ENCODE measurements around the gene ATOH8. TPM values are rescaled to one million over a fixed set of nuclear protein-coding genes. Genes with fewer than 3 reads are reported as not detected.

Gene ATOH8
- total RNA-seq, 1 experiment from 2014 or later, result 0.81 TPM

- DNase-seq (ENCODE audit: low spot score) (no peak), ATAC-seq (no peak)
- Mint-ChIP-seq H3K9me3 (no peaks in the 10 kb centered on the region), H3K36me3 (no peaks in the 10 kb centered on the region), H3K27ac (no peak overlapping the region), H3K4me1 (no peaks in the 10 kb centered on the region), H3K4me3 (no peak overlapping the region), H3K27me3 (ENCODE audit: low read depth) (peaks cover 1% of the 10 kb centered on the region)
- ChIA-PET POLR2A (interaction anchor here (0.6 kb wide), 1 partner anchor 42 kb away, joined by 3 read pairs; no protein-coding TSS in a partner anchor), CTCF (interaction anchor here (0.6 to 2.9 kb wide), 7 partner anchors 11 to 115 kb away, joined by 3 to 16 read pairs (median 3); partner anchors contain the start of gene ATOH8)
- TF ChIP-seq FOXP1 (CRISPR knock-in tag; IDR thresholded peaks at IDR 0.05; ENCODE audit: borderline replicate concordance) (no peak), ZNF425 (CRISPR knock-in tag; conservative IDR thresholded peaks at IDR 0.05) (no peak), CTCF (IDR thresholded peaks at IDR 0.05) (no peak), HMGXB4 (CRISPR knock-in tag; IDR thresholded peaks at IDR 0.05) (no peak), ZNF263 (CRISPR knock-in tag; IDR thresholded peaks at IDR 0.05; ENCODE audit: low read depth) (no peak), CREM (CRISPR knock-in tag; IDR thresholded peaks at IDR 0.05) (no peak)
These were observed 40.8 kb upstream of the ATOH8 start for GRCh38 chr2:85712849-85713612.

- CTCF ChIA-PET, result interaction anchor here (1.4 to 2.9 kb wide), 3 partner anchors 16 to 114 kb away, joined by 3 to 16 read pairs (median 4); no protein-coding TSS in a partner anchor
- POLR2A ChIA-PET, result interaction anchor here (0.6 kb wide), 1 partner anchor 43 kb away, joined by 3 read pairs; no protein-coding TSS in a partner anchor
- TF ChIP-seq HMGXB4 (CRISPR knock-in tag; IDR thresholded peaks at IDR 0.05), result no peak
- TF ChIP-seq ZNF281 (CRISPR knock-in tag; IDR thresholded peaks at IDR 0.05), result no peak
- TF ChIP-seq EMX1 (CRISPR knock-in tag; IDR thresholded peaks at IDR 0.05), result no peak
- TF ChIP-seq ZNF317 (CRISPR knock-in tag; IDR thresholded peaks at IDR 0.05; ENCODE audit: borderline replicate concordance, low read depth), result no peak
- no peak for TF ChIP-seq E2F5 (CRISPR knock-in tag; IDR thresholded peaks at IDR 0.05)
- no peak for TF ChIP-seq USF1 (CRISPR knock-in tag; IDR thresholded peaks at IDR 0.05)
- TF ChIP-seq ZNF425 (CRISPR knock-in tag; conservative IDR thresholded peaks at IDR 0.05), result no peak
- no peak for TF ChIP-seq ATF1 (CRISPR knock-in tag; IDR thresholded peaks at IDR 0.05)
- no peak for TF ChIP-seq RELA (CRISPR knock-in tag; IDR thresholded peaks at IDR 0.05; ENCODE audit: borderline replicate concordance)
- TF ChIP-seq ETV6 (CRISPR knock-in tag; IDR thresholded peaks at IDR 0.05), result no peak
These were observed 40.0 kb upstream of the ATOH8 start for GRCh38 chr2:85713836-85714235.

More at GRCh38 chr2:85713836-85714235, 40.0 kb upstream of the ATOH8 start:
- no peaks in the 10 kb centered on the region for H3K9me3 Mint-ChIP-seq
- no peaks in the 10 kb centered on the region for H3K4me1 Mint-ChIP-seq
- ATAC-seq, result no peak
- DNase-seq (ENCODE audit: low spot score), result no peak
- H3K4me3 Mint-ChIP-seq, result no peak overlapping the region
- H3K27ac Mint-ChIP-seq, result no peak overlapping the region
- H3K36me3 Mint-ChIP-seq, result no peaks in the 10 kb centered on the region
- H3K27me3 Mint-ChIP-seq (ENCODE audit: low read depth), result no peaks in the 10 kb centered on the region; the same call in none of the 2 replicates
